WTC11 (cell line): ENCODE data around the gene ERC2. TPM values are rescaled to one million over a fixed set of nuclear protein-coding genes. Genes with fewer than 3 reads are reported as not detected.

ENCODE experiments used
- ATAC-seq: fragments of 200-7000 bp; cut with Tn5 transposase; 2 replicates; pipeline ENCODE4 v1.10.0; 2021; ENCODE audit warnings: mild to moderate bottlenecking, moderate library complexity
- CTCF ChIA-PET: fragments of 300-600 bp; sonication (Branson Sonifier 250); formaldehyde crosslinking; loops from one replicate; lab custom pipeline; 2021; ENCODE audit warnings: antibody characterized with exemption; lab: Charles Lee
- POLR2A ChIA-PET: fragments of 350-600 bp; sonication (Branson Sonifier 250); formaldehyde crosslinking; loops from one replicate; lab custom pipeline; 2021; ENCODE audit warnings: antibody characterized with exemption; lab: Charles Lee
- DNase-seq: peaks from one replicate; pipeline ENCODE4 v3.0.0; 2021; ENCODE audit warnings: low spot score
- H3K27ac Mint-ChIP-seq: 2 replicates; pipeline ENCODE4 v1.8.0; 2021; ENCODE audit warnings: mixed read lengths
- H3K27me3 Mint-ChIP-seq: 2 replicates; pipeline ENCODE4 v1.8.0; 2021; ENCODE audit warnings: low read depth, mild to moderate bottlenecking, moderate library complexity, mixed read lengths
- H3K36me3 Mint-ChIP-seq: 2 replicates; pipeline ENCODE4 v1.8.0; 2021; ENCODE audit warnings: mixed read lengths
- H3K4me1 Mint-ChIP-seq: 2 replicates; pipeline ENCODE4 v1.8.0; 2022; ENCODE audit warnings: mixed read lengths
- H3K4me3 Mint-ChIP-seq: 2 replicates; pipeline ENCODE4 v1.8.0; 2021; ENCODE audit warnings: mild to moderate bottlenecking, moderate library complexity, mixed read lengths
- H3K9me3 Mint-ChIP-seq: 2 replicates; pipeline ENCODE4 v1.8.0; 2021; ENCODE audit warnings: mixed read lengths
- CBFB ChIP-seq: sonication (generic); formaldehyde crosslinking; IDR thresholded peaks from 2 replicates; pipeline ENCODE4 v1.8.1; 2022; ENCODE audit warnings: mild to moderate bottlenecking, low read depth, missing genetic modification reagents
- CREM ChIP-seq: sonication (generic); formaldehyde crosslinking; IDR thresholded peaks from 2 replicates; pipeline ENCODE4 v1.8.1; 2022; ENCODE audit warnings: mild to moderate bottlenecking, missing genetic modification reagents, moderate library complexity
- CTCF ChIP-seq: fragments of 200-600 bp; IDR thresholded peaks from 2 replicates; pipeline ENCODE4 v1.8.0; 2022; ENCODE audit warnings: antibody characterized with exemption
- FOXP1 ChIP-seq: sonication (generic); formaldehyde crosslinking; IDR thresholded peaks from 2 replicates; pipeline ENCODE4 v1.8.0; 2022; ENCODE audit warnings: missing genetic modification reagents, mild to moderate bottlenecking, moderate library complexity, borderline replicate concordance
- GRHL2 ChIP-seq: fragments of 250-450 bp; sonication (Bioruptor Pico); IDR thresholded peaks from 2 replicates; pipeline ENCODE4 v1.8.0; 2022; ENCODE audit warnings: mild to moderate bottlenecking, moderate library complexity; ENCODE audit not compliant: insufficient replicate concordance, severe bottlenecking
- IRF2 ChIP-seq: sonication (generic); formaldehyde crosslinking; IDR thresholded peaks from 2 replicates; pipeline ENCODE4 v1.8.0; 2022; ENCODE audit warnings: low read depth, missing genetic modification reagents, borderline replicate concordance
- JUN ChIP-seq: sonication (generic); formaldehyde crosslinking; IDR thresholded peaks from 2 replicates; pipeline ENCODE4 v1.8.0; 2023; ENCODE audit warnings: mild to moderate bottlenecking, missing genetic modification reagents
- NR1H2 ChIP-seq: sonication (generic); formaldehyde crosslinking; IDR thresholded peaks from 2 replicates; pipeline ENCODE4 v1.9.0; 2021; ENCODE audit warnings: mild to moderate bottlenecking, moderate library complexity, missing genetic modification reagents
- NR2C2 ChIP-seq: sonication (generic); formaldehyde crosslinking; IDR thresholded peaks from 2 replicates; pipeline ENCODE4 v1.8.0; 2022; ENCODE audit warnings: mild to moderate bottlenecking, missing genetic modification reagents
- OVOL2 ChIP-seq: fragments of 250-450 bp; sonication (Bioruptor Pico); IDR thresholded peaks from 2 replicates; pipeline ENCODE4 v1.9.0; 2021; ENCODE audit warnings: mild to moderate bottlenecking, borderline replicate concordance
- RORB ChIP-seq: fragments of 250-450 bp; sonication (Bioruptor Pico); IDR thresholded peaks from 2 replicates; pipeline ENCODE4 v1.9.0; 2021; ENCODE audit warnings: mild to moderate bottlenecking
- USF2 ChIP-seq: sonication (generic); formaldehyde crosslinking; IDR thresholded peaks from 2 replicates; pipeline ENCODE4 v1.8.1; 2023; ENCODE audit warnings: mild to moderate bottlenecking, missing genetic modification reagents, moderate library complexity
- ZNF138 ChIP-seq: sonication (generic); formaldehyde crosslinking; conservative IDR thresholded peaks from 2 replicates; pipeline ENCODE4 v1.8.1; 2022; ENCODE audit warnings: mild to moderate bottlenecking, moderate library complexity, missing genetic modification reagents
- ZNF232 ChIP-seq: sonication (generic); formaldehyde crosslinking; IDR thresholded peaks from 2 replicates; pipeline ENCODE4 v1.8.0; 2022; ENCODE audit warnings: mild to moderate bottlenecking, missing genetic modification reagents
- ZNF281 ChIP-seq: sonication (generic); formaldehyde crosslinking; IDR thresholded peaks from 2 replicates; pipeline ENCODE4 v1.8.0; 2023; ENCODE audit warnings: mild to moderate bottlenecking, missing genetic modification reagents
- ZNF396 ChIP-seq: fragments of 250-450 bp; sonication (Bioruptor Pico); IDR thresholded peaks from 2 replicates; pipeline ENCODE4 v1.8.0; 2021; ENCODE audit warnings: mild to moderate bottlenecking, moderate library complexity, borderline replicate concordance
- ZNF425 ChIP-seq: fragments of 250-450 bp; sonication (Bioruptor Pico); conservative IDR thresholded peaks from 2 replicates; pipeline ENCODE4 v1.9.0; 2021; ENCODE audit warnings: mild to moderate bottlenecking
- total RNA-seq: library from RNA; stranded (reverse); gene quantifications from 3 replicates; pipeline ENCODE4 v1.2.3, GENCODE V29; 2021

Gene ERC2
- total RNA-seq, 1 experiment from 2014 or later: 23.5 TPM

GRCh38 chr3:56421205-56421604 lies 47.1 kb downstream of the ERC2 start (continued):
- TF ChIP-seq FOXP1 (CRISPR knock-in tag) (no peak), CBFB (CRISPR knock-in tag) (no peak), ZNF425 (CRISPR knock-in tag) (no peak), ZNF138 (CRISPR knock-in tag) (no peak), NR2C2 (CRISPR knock-in tag) (no peak), RORB (CRISPR knock-in tag) (no peak), ZNF396 (CRISPR knock-in tag) (no peak), USF2 (CRISPR knock-in tag) (no peak), CREM (CRISPR knock-in tag) (no peak), JUN (CRISPR knock-in tag) (no peak)

GRCh38 chr3:56415652-56416051 lies 52.6 kb downstream of the ERC2 start:
- H3K27me3 Mint-ChIP-seq: no peaks in the 10 kb centered on the region
- no peak for TF ChIP-seq ZNF396 (CRISPR knock-in tag)
- TF ChIP-seq ZNF281 (CRISPR knock-in tag): no peak
- no peak for TF ChIP-seq ZNF232 (CRISPR knock-in tag)
- no peak for TF ChIP-seq NR1H2 (CRISPR knock-in tag)
- POLR2A ChIA-PET: no interaction called here
- no peak overlapping the region for H3K27ac Mint-ChIP-seq
- H3K4me3 Mint-ChIP-seq: no peak overlapping the region
- peaks cover 7% of the 10 kb centered on the region for H3K9me3 Mint-ChIP-seq
- H3K4me1 Mint-ChIP-seq: peaks cover 16% of the 10 kb centered on the region
- CTCF ChIA-PET: interaction anchor here (0.6 to 1.0 kb wide), 3 partner anchors 30 to 79 kb away, joined by 3 to 5 read pairs (median 4); no protein-coding TSS in a partner anchor
- H3K36me3 Mint-ChIP-seq: peaks cover 12% of the 10 kb centered on the region
- DNase-seq (no peak), ATAC-seq (no peak)

- no peak for TF ChIP-seq OVOL2
- TF ChIP-seq GRHL2: no peak
- TF ChIP-seq IRF2 (CRISPR knock-in tag): no peak
- TF ChIP-seq CTCF: no peak
- no peak for TF ChIP-seq ZNF232 (CRISPR knock-in tag)
- TF ChIP-seq RORB (CRISPR knock-in tag): no peak
- Mint-ChIP-seq H3K4me1 (peaks cover 17% of the 10 kb centered on the region), H3K4me3 (no peak overlapping the region), H3K9me3 (peaks cover 7% of the 10 kb centered on the region), H3K36me3 (peaks cover 12% of the 10 kb centered on the region), H3K27me3 (no peaks in the 10 kb centered on the region), H3K27ac (no peak overlapping the region)
- ChIA-PET CTCF (no interaction called here), POLR2A (no interaction called here)
- DNase-seq (no peak), ATAC-seq (no peak)
Observed at GRCh38 chr3:56413911-56414310, 54.4 kb downstream of the ERC2 start.
